H1 (cell line): Measurements from ENCODE around the gene IMPDH1. TPM values are rescaled to one million over a fixed set of nuclear protein-coding genes. Genes with fewer than 3 reads are reported as not detected.

Experiments
- CBX5 ChIP-seq: fragments of 300-800, 300-1000 bp; sonication (generic); IDR thresholded peaks from 2 replicates; pipeline ENCODE4 v1.7.1; 2016; ENCODE audit warnings: antibody characterized with exemption, low read length, low read depth
- CHD7 ChIP-seq: fragments of 300-600 bp; sonication (generic); IDR thresholded peaks from 2 replicates; pipeline ENCODE4 v1.7.1; 2012; ENCODE audit warnings: low read length, moderate library complexity, mild to moderate bottlenecking, inconsistent platforms; ENCODE audit not compliant: insufficient replicate concordance
- EZH2 ChIP-seq: fragments of 200-600 bp; sonication (generic); IDR thresholded peaks from 2 replicates; pipeline ENCODE4 v1.7.1; 2012; ENCODE audit warnings: low read depth, mild to moderate bottlenecking, moderate library complexity, low read length, inconsistent platforms; ENCODE audit not compliant: severe bottlenecking
- POLR2A ChIP-seq, 2 experiments: IDR thresholded peaks; 1 replicate in 1 of 2; 2 replicates in 1 of 2; pipeline ENCODE4 v1.6.1; 2011; ENCODE audit warnings: low read depth in 2 of 2, low read length in 2 of 2, mild to moderate bottlenecking in 2 of 2; ENCODE audit errors: control extremely low read depth in 1 of 2
- SIRT6 ChIP-seq: IDR thresholded peaks from one replicate; pipeline ENCODE4 v1.7.1; 2012; ENCODE audit warnings: low read length, inconsistent platforms
- TAF1 ChIP-seq: IDR thresholded peaks from 2 replicates; pipeline ENCODE4 v1.6.1; 2011; ENCODE audit warnings: mild to moderate bottlenecking, low read depth, low read length
- polyA plus RNA-seq, 7 experiments: library from polyadenylated mRNA; depleted of rRNA in 3 of 7; stranded (reverse) in 5 of 7; unstranded in 2 of 7; fragments of >200 nt in 5 of 7; fragments of 200-250 nt in 2 of 7; gene quantifications; 1 replicate in 5 of 7; 2 replicates in 1 of 7; 4 replicates in 1 of 7; pipeline versions ENCODE4 v1.2.1 to v1.2.3, GENCODE V29; 2011 to 2013; ENCODE audit warnings: missing spikeins in 2 of 7, mixed read lengths in 2 of 7
- total RNA-seq: library from RNA; stranded (reverse); fragmentation: NEBNext Ultra II Directional; extraction: Animal tissue kit (Norgen Biotek cat#: 25700); gene quantifications from 2 replicates; pipeline ENCODE4 v1.2.1, GENCODE V29; 2021

Gene IMPDH1
- total and polyA plus RNA-seq, 2 of the 8 experiments (the other 6 are each of a cell fraction or from before 2014, with no cell fraction given): 45.8 TPM

- TF ChIP-seq CHD7 (no peak), EZH2 (no peak), TAF1 (no peak), POLR2A (IDR thresholded peaks at IDR 0.05; ENCODE audit: control extremely low read depth in 1 of 2, low read depth in 2 of 2, low read length in 2 of 2) (no peak), SIRT6 (no peak), CBX5 (no peak)
Measured at GRCh38 chr7:128389085-128389617, 20.6 kb downstream of the IMPDH1 start (continued).
